HS-5 (cell line): ENCODE data around the gene CDH13.

Experiments used
- DNase-seq: peaks from one replicate; pipeline ENCODE4 v3.0.0-alpha.2; 2012; ENCODE audit warnings: low read depth

Gene CDH13

DNA sequence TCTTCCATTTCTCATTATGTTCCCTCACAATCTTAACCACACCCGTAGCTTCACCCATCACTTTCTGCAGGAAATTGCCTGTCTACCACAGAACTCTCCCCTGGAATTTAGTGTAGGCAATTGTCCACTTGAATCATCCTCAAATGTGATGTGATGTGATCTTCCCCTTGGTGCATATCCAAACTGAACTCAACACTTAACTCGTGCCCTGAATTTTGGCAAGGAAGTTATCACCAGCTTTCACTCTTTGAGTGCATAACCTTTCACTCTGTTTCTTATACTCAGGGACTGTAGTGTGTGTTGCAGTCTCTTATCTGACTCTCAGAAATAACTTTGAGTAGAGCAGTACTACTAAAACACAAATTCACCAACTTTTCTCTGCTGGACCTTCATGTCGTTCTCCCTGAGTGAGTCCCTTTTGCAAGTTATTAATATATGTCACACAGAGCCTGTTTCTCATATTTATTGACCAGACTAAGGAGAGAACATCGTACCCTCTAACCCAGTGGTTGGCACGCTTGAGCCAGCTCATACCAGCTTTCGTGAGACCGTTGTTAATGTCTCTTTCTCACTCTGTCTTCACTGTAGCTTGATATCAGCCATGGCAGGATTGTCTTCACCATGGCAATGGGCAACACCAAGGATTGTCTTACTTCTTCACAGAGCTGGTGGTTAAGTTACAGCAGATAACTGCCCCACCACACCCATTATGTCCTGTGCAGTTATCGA, 622.1 kb downstream of the CDH13 start:
- no peak for DNase-seq

DNA sequence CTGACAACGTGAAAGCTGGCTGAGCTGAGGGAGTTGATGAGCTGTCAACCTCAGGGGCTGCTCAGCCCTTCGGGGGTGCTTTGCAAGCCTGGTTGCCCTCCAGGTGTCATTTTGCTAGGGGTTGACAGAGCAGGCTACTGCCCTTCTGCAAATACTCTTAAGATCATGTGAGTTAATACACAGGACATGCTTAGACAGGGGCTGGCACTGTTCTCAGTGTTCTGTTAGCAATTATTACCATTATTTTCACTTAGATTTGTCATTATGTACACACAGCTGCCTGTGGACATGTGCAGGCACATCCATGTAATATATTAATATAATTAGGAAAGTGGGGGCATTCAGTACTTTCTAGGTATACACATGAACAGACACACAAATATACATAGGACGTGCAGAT, 626.8 kb downstream of the CDH13 start:
- DNase-seq = no peak

DNA sequence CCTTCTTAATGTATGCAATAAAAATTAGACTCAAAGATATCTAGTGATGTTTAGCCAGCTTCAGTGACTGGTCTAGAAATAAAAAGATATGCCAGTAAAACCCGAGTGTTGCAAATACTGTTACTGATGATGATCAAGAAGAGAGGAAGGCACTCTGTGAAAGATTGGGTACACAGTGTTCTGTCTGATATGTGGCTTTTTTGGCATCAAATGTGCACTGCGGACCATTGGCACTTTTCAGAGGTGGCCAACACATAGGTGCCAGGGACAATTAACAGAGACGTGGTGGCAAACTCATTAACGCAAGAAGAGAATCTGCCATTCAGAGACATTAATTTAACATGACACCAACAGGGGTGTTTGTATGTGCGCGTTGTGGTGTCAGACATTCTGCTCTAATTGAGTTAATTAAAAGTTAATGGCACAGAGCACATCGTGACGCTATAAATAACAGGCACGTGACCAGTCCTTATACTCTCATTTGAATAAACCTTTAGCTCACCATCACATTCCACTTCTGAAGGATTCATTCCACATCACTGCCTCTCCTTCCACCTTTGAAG, 631.7 kb downstream of the CDH13 start:
- no peak for DNase-seq

DNA sequence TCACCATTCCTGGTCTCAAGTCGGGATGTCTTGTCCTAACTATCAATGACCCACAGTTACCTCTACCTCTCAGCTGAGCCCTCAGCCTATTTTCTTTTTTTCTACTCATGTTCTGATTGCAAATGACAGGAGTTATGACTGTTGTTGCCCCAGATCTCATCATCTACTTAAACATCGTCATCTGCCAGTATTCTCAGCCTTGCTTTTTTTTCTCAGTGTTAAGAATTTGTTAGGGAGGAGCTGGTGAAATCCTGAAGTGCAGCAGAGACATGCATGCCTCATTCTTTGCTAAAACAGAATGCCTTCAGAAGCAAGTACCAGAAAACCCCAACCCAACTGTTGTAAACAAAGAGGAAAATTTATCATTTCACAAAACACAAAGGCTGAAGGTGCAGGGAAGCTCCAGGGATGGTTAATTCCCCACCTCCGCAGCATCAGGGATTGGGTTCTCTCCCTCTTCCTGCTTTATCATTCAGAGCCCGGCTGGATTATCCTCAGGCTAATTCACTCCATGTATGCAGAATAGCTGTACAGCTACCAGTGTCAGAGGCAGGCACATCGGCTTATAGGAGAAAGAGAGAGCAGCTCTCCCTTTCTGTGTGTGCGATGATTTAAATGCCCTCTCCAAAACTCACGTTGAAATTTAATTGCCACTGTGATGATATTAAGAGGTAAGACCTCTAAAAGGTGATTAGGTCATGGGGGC, 640.2 kb downstream of the CDH13 start:
- DNase-seq = no peak

DNA sequence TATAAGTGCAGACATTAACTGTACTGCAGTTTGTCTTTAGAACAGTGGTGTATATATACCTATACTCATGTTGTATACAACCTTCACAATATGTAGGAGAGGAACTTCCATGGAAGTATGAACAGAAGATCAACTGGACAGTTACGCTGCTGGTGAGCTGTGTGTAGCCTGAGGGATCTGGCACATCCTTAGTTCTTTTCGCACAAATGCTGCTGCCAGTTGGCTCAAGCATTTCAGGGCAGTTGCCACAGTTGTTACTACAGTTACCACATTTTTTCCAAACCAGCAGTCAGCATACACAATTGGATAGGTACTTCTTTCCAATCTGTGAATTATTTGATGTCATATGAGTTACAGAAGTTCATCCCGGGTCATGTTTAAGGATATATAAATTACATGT, 641.4 kb downstream of the CDH13 start:
- no peak for DNase-seq

DNA sequence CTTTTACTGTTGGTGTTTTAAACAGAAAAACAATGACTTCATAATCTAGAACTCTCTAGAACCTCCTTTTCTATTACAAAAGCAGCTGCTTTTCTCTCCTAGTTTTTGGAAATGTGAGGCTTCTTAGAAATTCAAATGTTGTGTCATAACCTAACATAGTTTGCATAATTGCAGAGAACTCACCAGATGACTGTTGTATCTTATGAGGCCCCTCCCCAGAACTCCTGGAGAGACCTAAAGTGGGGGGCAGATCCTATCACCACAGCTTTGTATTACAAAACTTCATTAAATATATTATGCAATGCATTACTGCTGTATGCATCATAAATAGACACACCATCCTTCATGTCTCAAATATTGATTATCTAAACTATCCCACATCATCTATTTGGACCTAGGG, 642.3 kb downstream of the CDH13 start:
- DNase-seq = no peak

DNA sequence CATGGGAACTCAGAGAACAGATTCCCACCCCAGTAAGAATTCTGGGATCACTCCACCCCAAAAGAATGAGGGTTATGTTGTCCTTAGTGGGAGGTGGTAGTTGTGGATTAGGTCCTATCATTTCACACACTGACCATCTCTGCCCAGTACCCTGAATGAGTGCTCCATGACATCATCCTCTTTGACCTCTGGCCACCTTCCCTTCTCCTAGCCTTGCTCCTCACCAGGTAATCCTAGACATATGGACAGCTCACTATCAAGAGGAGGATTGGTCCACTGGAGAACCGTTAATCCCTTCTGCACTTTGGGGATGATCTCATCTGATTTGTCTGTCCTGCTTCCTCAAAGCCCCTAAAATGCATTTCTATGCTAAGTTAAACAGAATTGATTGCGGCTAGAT, 642.8 kb downstream of the CDH13 start:
- DNase-seq = no peak

DNA sequence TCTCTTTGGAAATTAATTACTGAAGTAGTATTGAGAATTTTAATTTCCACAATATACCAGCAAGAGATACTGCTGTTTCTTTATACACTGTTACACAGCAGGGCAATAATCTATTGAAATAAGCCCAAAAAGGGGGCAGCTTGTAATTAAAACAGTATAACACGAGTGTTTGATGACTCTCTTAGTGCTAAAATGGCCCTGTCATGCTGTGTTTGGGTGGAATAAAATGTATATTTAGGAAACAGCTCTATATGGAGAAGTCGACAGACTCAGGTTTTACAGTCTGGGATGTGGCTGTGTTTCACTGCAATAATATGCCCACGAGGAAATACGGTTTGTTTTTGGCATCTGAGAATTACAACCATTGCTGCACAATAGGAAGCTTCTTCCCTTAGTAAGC, 643.3 kb downstream of the CDH13 start:
- no peak for DNase-seq

DNA sequence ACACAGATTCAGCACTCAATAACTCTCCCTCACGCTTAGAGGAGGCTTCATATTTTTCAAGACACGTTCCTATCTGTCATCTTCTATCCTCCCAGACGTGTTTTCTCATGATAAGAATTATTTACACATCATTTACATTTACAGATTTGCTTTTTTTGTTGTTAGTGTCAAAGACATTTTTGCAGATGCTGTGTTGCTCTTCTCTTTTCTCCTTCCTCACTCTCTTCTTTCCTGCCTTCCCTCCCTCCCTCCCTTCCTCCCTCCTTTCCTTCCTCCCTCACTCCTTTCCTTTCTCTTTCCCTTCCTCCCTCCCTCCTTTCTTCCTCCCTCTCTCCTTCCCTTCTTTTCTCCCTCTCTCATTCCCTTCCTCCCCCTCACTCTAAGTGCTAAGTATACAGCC, 643.9 kb downstream of the CDH13 start:
- DNase-seq = no peak

DNA sequence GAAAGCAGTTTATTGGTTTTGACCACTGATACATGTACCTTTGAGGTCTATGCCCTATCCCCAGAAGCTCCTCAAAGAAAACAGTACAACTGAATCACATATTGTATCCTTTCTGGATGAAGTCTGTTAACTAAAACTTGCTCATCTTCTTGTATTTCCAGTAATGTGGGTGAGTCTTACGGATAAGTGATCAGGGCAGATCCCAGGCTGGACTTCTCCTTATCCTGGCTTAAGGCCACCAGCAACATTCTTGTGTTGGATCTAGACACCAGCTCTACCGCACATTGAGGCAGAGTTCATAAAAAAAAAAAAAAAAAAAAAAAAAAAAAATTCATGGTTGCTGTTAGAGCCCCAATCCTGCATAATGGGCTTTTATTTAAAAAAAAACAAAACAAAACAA, 644.4 kb downstream of the CDH13 start:
- DNase-seq = no peak

DNA sequence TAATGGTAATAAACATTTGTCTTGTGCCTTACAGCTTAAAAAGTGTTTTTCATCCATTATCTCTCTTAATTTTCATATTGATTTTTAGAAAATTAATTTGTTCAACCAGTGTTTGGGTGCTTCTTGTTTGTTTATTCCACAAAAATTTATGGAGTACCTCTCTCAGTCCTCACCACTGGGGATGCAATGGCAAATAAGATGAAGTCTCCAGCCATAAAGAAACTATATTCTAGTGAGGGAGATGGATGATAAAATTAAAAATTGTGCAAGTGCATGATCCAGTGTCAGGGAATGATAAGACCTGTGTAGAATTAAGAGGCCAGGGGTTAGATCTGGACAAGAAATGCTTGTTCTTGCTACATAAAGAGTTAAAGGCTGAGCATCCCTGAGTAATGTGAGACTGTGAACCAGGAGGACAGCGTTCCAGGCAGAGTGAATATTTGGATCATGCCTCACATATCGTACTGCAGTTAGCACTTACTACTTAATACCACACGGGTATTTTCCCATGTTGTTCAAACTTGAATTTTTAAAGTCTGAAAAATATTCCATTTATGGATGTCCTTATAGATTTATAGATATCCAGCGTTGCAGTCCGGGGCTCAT, 645.3 kb downstream of the CDH13 start:
- DNase-seq = no peak

DNA sequence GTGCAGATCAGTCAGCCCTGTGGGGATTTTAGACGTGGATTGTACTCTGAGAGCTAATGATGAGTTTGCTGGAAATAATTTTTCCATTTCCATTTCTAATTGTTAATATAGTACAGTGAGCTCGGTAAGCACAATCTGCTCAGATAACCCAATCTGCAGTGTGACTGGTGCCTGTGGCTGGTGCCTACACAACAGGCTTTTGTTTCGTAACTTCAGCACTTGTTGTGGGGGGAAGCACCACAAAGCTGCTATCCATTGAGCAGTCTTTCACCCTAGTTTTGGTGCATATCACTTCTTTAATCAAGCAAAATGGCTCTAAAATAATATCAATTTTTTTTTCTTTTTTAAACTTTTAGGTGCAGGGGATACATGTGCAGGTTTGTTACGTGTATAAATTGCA, 646.1 kb downstream of the CDH13 start:
- no peak for DNase-seq

DNA sequence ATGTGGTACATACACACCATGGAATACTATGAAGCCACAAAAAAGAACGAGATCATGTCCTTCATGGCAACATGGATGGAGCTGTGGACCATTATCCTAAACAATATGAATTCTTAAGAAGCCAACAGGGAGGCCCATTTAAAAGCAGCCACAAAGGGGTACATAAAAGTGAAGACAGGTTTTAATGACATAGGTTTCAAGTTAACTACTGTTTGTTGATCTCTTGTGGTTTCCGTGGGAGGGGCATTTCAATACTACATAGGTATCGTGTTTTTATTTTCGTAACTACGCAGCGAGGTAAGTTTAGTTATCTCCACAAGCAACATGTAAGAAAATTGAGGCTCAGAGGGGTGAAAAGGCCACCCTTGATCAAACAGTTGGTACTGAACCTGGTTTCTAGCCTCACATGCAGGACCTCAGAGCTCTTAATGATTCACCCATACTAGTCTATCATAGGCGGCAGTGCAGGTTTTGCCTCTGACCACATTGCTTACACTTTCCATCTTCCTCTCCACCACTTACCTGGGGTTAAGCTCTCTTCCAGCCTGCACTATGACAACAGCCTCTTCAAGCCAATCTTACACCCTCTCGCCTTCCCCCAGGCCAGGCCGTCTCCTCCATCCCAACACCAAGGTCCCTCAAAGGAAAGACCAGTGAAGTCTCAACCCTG, 646.9 kb downstream of the CDH13 start:
- no peak for DNase-seq

DNA sequence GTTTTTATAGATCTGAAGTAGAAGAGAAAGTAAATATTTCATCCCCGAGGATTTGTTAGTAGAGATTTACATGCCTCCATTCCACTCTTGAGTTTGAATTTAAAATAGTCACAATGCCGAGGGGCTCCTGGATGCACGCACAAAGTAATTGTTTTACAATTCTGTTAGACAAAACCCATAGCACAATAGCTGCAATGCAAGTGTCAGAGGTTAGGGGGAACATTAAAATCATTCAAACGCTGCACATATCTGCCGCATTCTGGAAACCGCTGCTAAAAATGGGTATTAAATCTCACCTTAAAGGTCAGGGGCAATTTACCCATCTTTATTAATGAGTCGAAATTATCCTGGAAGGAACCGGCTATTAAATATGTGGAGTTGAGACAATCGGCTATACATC, 652.5 kb downstream of the CDH13 start:
- DNase-seq = no peak

DNA sequence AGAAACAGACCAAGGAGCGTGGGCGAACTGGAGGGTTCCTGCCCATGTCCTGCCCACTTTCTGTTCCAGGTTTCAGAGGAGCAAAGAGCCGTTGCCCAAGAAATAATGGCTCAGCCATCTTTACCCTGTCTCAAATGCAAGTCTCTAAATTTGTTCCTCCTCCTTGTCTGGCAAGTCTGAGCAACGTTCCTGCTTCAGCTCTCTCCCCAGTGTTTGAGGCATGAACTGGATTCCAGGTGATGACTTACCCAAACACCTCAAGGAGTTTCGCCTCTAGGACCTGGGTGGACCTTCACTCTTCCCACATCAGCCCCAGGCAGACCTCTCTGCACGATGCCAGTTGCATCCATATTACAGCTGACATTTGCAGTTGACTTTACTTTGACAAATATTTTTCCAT, 659.2 kb downstream of the CDH13 start:
- DNase-seq = no peak

DNA sequence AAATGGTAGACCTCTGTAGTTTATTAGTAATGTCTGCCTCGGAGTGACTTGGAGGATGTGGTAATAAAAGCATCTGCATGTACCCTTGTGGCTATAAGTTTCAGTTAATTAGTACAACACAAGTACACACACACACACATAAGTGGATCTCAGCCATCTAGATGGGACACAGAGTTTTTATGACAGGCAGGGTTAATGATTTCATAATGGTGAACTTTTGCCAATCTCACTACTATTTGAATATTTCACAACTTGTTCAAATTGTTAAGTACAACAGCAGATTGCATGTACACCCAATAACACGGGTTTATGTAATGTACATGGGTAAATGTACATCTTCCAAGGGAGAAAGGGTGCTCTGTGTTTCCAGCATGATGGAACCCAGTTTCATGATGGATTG, 669.7 kb downstream of the CDH13 start:
- DNase-seq = no peak

DNA sequence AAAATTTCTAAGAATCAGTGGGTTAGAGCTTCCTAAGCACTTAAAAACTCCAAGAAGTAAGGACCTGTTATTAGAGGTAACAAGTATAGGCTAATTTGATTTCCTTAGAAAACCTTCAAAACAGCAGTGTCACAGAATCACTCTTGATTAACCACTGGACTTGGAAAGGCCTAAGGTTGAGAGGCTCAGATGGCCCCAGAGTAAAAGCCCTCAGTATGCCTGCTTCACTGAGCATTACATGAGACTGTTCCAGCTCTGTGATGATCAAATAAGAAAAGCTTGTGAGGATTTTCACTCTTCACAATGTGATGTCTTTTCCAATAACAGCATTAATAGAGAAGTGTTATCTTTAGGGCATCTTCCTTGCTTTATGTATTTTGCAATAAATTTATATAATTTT, 671.8 kb downstream of the CDH13 start:
- no peak for DNase-seq

DNA sequence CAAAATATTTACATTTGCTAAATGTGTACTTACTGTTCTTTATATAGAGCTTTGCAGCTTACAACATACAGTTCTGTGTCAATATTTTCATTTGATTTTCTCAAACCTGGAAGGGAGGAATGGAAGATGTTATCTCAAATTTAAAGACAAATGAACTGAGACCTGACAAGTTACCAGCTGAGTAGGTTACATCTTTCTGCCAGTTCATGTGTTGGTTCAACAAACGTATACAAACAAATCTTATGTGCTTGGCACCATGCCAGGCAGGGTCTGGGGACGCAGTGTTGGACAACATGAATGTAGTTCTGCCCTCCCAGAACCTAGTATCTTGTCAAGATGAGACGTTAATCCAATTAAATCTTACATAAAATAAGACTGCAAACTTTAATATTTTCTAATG, 673.6 kb downstream of the CDH13 start:
- DNase-seq = no peak

DNA sequence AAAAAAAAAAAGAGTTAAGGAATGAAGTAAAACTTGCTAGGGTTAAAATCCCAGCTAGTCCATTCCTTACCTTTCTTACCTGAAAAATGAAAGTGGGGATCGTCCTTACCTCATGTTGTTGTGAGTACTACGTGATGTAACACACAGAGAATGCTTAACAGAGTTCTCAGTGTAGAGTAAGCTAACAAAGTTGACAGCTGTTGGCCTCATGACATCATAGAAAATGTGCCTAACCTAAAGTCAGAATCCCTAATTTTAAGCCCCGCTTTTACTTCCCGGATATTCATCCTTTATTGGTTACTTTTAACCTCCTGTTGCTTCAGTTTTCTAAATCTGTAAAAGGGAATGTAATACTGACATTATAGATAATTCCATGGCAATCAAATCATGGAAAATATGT, 675.2 kb downstream of the CDH13 start:
- no peak for DNase-seq

DNA sequence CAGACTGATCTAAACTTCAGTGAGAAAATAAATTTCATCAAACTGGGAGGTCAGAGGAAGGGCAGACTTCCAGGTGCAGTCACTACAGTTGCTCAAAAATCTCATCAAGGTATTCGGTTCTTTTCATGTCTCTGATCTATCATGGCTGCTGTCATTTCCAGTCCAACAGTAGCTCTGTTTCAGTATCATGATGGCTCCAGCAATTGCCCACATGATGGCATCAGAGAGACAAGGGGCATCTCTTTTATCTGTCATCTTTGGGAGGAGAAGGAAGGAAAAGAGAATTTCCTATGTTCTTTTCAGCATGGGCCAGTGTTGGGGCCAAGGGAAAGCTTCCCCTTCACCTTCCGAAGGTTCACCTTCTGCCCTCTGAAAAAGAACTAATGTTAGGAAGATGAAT, 676.1 kb downstream of the CDH13 start:
- no peak for DNase-seq

DNA sequence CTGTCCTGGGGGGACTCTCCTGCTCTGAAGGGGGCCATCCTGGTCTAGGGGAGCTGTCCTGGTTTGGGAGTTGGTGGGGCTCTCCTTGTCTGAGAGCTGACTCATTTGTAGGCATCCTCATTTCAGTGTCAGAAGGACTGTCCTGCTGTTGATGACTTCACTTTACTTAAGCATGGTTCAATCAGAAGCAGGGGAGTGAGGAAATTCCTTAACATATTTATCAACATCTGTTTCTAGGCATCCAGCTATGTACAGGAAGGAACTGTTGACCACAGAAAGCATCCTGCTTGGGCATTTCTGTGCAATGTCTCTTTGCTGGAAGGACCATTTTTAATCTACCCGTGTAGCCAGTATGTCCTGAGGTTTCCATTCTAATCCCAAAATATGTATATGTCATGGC, 678.3 kb downstream of the CDH13 start:
- DNase-seq = peak; percentile 72

DNA sequence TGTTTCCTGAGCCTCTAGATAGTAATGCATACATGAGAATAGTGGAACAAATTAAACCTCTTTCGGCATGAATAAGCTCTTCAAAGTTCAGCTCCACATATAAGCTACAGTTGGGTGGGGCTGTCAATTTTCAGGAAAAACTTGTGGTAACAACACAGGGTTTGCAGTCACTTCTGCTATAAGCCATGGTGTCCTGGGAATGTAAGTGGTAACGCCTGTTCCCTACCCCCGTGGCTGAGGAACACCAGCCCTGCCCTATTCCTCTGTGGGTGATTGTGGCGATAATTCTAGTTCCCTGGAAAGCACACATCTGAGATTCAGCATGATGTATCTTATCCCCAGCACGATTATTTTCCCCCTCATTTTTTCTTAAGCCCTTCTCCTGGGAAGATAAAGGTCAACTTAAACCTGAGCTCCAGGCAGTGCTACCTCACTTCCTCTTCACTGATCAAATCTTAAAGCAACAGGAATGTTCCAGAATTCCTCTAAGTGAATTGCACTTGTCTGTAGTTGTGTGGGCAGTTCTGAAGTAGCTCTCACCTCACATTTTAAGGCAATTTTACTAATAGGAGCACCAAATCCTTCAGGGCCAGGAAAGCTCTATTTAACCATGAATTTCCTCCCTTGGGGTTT, 680.3 kb downstream of the CDH13 start:
- no peak for DNase-seq
